ENCODE results near the gene CPED1.
"Not testable (repeated sequence)": the region's sequence is repeated elsewhere in the genome, so short reads cannot be mapped to it uniquely, and the experiment has no call there.

Gene CPED1

DNA sequence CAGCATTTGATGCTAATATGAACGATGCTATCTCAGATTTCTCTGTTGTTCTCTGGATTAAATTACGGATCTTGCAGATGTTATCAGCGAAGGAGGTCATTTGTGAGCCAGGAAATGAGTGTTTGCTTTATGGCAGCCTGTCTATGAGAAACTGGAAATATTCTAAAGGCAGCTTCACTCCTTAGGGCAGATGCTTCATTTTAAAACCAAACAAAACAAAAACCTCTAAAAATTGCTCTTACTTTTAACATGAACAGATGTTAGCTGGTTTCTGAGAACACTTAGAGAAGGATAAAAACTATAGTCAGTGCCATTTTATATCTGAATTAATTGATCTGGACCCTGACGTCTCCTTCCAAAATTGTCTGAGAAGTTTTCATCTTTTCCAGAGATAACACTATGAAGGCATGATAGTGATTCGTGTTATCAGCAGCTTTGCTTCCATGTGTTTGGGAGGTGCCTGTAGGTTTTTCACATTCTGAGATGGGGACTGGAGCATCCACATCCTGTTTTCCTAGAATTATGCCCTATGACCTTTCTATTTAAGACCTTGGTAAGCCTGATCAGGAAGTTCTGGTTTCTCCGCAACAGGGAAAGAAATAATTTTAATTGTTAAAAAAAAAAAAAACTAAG lies 53.1 kb downstream of the CPED1 start:
- DNase-seq (ENCODE audit: low spot score) = no peak

DNA sequence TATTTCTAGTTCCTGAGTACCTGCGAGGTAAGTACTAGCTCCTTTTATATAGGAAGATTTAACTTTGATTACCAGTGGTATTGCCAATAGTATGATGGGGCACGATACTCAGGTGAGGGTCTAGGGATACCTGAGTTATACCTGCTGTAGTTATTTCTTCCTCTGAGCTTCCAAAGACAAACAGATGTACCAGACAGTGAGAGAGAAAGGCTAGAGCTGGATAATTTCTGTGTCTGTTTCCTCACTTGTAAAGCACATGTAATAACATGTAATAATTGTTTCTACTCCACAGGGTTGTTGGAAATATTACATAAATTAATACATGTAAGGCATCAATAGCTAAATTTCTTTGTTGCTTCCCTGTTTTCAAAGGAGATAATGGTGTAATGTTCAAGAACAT lies 53.7 kb downstream of the CPED1 start:
- no peak for DNase-seq (ENCODE audit: low spot score)

DNA sequence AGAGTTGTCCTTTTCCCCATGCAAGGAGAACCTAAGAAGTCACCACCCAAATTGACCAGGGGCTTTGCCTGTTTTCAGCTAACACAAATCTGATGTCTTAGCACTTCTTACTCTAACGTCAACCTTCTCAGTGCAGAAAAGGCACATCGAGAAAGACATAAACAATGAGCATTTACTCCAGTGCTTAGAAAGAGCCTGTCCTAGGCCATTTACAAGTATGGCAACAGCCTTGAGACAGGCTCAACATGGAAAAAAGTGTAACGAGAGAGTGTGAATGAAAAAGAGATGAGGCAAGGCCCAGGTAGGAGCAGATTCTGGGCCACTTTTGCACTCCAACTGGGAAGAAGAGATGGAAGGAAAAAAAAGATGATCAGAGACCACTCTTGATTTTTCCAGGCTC lies 54.4 kb downstream of the CPED1 start:
- DNase-seq (ENCODE audit: low spot score) = no peak

DNA sequence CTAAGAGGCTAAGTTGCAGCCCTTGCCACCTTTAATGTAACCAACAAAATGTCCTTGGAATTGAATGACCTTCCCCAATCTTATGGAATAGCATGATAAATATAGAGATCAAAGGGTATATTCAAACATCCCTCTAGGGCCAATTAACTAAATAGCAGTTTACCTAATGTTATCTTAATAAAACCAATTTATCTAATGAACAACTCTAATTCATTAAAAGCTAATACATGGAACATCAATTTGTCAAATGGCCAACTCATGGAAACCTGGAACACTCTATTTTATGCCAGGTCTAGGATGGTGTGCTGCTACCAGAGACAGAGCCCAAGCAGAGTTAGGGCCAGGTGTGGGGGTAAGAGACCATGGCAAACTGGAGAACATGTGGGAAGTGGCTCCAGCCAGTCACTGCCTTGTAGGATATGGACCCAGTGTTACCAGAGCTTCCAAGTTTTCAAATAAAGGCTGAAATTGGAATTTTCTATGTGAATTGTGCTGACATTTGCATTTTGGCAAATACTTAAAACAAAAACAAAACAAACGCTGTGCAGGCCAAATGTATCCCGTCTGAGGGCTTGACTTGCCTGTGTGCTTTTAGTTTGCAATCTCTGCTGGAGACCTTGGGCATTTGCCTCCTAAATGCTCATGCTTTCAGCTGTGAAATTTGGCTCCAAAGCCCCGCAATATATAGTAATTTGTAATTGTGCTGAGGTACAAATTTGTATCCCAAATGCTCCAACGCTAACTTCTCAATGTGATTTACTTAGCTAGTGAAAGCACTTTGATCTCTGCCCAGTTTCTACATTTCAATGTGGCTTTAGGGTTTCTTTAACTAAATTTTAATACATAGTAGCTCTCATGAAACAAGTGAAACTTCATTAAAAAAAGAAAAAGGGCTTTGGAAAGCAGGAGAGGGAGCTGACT lies 55.1 kb downstream of the CPED1 start:
- DNase-seq (ENCODE audit: low spot score) = no peak

DNA sequence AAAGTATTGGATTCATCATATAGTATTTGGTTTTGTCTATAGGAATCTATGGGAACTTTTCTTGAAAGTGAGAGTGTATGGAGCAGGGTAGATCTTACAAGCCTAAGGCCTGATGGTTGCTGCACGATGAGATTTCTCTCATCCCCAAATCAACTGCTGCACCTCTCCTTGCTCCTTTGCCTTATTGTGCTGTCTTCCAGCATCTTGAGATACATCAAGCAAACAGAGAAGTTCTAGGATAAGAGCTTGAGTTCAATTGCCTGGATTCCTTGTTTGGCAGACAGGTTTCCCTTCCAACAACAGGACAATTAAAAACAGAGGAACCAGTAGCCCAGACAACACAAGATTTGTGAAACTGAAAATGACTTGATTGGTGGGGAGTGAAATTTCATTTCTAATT lies 56.6 kb downstream of the CPED1 start:
- DNase-seq (ENCODE audit: low spot score) = no peak

DNA sequence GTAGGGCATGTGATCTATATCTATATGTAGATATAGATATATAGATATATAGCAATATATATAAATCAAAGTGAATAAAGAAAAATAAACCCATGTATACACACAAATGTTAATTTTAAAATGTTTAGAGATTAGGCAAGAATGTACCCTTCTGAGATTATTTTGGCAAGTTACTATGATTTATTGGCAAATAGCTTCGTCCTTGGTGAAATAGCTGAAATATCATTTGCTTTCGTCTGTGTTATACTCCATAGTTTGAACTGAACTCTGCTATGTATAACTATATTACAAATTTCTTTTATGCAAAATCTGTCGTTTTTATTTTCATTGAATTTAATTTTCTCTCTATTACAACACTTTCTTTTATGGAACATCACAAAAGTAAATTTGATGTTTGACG lies 57.5 kb downstream of the CPED1 start:
- no peak for DNase-seq (ENCODE audit: low spot score)

DNA sequence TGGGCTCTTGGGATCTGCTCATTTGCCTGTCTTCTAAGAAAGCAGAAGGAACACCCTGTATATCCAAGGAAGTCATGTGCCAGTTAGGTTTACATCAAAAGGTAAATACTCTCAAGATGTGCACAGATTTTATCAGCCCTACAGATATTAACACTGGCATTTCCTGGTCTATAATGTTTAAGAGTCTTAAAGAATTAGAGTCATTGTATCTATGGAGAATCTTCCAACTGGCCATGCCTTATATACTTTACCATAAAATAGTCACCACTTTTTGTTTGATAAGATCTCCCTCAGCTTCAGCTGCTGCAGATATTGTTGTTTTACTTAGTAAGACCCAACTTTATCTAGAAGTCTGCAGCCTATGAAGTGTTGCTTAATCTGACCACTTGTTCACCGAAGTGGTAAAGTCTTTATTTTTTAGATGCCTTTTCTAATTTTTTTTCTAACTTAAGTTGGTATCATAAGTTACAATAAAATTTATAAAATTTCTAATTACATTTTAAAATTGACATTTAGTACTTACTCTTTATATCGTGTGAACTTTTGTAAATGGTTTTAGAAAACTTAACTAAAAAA lies 58.5 kb downstream of the CPED1 start:
- DNase-seq (ENCODE audit: low spot score) = no peak

DNA sequence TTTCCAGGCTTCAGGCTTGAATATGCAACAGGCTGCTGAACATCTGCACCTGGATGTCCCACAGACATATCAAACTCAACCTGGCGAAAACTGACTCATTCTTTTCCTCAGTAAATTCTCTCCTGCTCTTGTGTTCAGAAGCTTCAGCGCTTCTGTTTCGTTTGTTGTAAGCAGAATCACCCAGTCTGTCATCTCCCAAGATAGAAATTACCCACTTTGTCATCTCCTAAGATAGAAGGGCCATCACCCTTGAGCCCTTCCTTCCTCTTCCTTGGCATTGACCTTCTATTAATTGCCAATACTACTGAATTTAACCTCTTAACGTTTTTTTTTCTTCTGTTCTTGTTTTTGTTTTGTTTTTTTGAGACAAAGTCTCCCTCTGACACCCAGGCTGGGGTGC lies 59.7 kb downstream of the CPED1 start:
- DNase-seq (ENCODE audit: low spot score) = no peak

DNA sequence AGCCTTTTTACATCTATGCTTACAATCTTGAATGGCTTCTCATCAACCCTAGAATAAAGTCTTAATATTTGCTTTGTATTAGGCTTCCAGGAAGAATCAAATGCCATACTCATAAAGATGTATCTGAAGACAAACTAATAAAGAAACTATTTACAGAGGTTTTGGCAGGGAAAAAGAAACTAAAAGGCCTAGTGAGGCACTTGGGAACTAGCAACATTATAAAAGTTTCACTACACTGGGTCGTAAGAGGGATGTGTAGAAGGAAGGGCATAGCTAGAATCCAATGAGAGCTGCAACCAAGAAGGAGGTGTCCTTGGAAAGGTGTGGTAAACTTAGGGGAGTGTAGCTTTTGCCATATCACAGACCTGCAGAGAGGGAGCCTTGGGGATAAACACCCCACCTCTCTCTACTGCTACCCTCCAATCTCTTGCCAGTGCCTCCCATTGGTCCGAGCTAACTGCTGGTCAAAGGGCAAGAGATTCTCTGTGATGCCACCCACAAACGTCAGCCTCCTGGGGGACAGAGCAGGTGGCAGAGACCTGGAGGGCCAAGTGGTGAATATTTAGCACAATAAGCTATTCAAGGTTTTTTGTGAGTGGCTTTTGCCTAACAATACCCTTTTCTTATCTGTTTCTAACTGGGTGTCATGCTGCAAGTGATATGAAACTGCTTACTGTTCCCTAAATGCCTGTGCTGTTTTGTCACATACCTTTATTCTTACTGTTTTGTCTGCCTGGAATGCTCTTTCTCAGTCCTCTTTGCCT lies 60.7 kb downstream of the CPED1 start:
- DNase-seq (ENCODE audit: low spot score) = no peak

DNA sequence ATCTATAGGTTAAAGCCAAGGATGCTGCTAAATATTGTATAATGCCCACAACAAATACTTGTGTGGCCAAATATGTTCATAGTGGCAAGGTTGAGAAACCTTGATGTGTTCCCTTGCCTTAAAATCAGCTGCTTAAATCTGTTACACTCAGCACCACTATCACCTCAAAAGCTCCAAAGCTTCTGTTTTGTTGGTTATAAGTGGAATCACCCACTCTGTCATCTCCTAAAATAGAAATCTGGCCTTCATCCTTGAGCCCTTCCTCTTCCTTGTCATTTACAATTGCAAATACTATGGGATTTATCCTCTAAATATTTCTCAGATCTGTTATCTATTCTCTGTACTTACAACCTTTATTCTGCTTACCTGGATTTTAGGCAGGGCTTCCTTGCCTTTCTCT lies 61.4 kb downstream of the CPED1 start:
- DNase-seq (ENCODE audit: low spot score) = no peak

DNA sequence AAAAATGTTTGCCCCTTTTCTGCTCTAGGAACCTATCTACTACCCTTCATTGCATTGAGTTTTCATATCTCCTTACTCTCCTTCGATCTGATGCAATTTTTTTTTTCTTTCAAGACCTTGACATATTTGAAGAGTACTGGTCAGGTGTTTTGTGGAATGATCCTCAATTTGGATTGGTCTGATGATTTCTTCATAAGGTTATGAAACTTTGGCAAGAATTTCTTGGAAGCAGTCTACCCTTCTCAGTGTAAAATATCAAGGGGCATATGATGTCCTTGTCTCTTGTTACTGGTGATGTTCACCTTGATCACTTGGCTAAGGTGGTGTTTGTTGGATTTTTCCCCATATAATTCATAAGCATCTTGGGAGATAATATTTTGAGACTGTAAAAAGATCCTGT lies 64.7 kb downstream of the CPED1 start:
- DNase-seq (ENCODE audit: low spot score) = no peak

DNA sequence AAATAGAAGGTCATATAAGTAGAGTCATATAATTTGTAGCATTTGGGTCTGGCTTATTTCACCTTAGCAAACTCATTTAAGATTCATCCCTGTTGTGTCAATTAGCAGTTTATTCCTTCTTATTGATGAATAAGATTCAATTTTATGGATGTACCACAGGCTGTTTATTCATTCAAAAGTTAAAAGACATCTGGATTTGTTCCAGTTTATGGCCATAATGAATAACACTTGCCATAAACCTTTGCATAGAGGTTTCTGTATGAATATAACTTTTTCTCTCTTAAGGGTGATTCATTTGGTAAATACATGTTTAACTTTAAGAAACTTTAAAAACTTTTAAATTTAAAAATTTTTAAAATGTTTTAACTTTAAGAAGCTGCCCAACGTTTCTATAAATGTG lies 66.4 kb downstream of the CPED1 start:
- no peak for DNase-seq (ENCODE audit: low spot score)

DNA sequence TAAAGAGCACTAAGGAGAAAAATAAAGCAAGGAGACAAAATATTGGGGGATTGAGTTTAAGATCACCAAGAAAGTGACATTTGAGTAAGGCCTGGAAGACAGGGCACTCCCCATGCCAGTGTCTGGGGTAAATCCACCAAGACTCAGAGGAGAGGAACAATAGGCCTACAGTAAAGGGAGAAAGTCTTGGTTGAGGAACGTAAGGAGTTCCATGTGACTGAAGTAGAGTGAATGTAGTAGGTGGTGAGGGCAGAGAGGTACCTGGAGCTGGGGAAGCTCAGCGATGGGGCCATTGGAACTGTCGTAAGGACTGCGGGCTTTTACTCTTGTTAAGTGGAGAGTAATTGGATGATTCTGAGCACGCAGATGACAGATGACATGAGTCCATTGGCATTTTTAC lies 69.4 kb downstream of the CPED1 start:
- no peak for DNase-seq (ENCODE audit: low spot score)

DNA sequence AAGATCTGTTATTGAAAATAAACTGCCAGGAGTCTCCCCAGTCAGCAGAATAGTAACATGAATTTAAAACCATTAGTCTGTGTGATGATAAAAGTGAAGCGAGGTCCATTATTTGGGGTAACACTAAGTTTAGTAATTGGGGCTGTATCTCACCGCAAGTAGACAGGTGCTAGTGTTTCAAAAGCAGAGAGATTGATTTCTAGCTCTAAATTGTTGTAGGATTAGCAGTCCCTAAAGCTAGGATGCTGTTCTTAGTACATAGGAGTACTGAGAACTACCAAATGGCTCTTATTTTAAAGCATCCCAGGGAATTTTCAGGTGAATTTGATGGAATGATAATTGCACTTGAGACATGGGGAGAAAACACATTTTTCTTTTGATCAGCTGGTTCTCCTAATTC lies 70.5 kb downstream of the CPED1 start:
- DNase-seq (ENCODE audit: low spot score) = no peak

DNA sequence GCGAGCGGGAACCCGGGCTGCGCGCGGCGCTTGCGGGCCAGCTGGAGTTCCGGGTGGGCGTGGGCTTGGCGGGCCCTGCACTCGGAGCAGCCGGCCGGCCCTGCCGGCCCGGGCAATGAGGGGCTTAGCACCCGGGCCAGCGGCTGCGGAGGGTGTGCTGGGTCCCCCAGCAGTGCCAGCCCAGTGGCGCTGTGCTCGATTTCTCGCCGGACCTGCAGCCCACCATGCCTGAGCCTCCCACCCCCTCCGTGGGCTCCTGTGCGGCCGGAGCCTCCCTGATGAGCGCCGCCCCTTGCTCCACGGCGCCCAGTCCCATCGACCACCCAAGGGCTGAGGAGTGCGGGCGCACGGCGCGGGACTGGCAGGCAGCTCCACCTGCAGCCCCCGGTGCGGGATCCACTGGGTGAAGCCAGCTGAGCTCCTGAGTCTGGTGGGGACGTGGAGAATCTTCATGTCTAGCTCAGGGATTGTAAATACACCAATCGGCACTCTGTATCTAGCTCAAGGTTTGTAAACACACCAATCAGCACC lies 71.5 kb downstream of the CPED1 start:
- not testable (repeated sequence) for DNase-seq (ENCODE audit: low spot score)

DNA sequence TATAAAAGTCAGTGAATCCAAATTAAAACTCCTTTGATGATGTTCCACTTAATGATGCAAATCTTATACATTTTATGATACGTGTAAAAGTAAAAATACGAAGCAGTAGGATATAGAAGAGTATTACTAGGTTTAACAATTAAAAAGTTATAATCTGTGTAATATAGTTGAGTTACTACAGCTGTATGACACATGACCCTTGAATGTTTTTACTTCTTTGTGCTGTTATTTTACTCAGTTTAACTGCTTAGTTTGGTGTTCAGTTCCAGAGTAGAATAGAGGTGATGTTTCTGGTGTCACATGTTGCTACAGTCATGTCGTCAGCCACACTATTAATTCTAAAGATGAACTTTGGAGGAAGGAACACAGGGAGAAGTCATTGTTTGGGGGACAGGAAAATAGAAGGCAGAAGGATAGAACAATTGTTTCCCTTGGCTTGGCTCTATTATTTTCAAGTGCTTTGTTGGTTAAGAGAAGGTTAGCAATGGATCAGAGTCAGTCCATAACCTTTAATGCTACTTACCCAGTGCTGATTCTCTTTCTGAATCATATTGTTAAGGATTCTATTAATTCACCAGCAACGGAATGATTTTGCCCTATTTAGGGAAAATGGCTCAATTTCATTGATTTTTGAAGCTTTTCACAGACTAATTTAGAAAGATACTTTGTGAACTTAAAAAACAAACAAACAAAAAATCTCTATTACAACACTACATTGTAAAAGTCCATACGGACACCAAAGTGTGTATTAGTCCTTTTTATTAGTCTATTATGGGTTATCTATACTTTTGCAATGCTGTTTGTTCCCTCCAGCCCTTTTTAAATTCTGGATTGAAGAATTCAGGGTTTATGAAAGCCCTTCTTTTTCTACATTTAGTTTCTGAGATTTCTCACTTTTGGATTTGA lies 73.4 kb downstream of the CPED1 start:
- no peak for DNase-seq (ENCODE audit: low spot score)

DNA sequence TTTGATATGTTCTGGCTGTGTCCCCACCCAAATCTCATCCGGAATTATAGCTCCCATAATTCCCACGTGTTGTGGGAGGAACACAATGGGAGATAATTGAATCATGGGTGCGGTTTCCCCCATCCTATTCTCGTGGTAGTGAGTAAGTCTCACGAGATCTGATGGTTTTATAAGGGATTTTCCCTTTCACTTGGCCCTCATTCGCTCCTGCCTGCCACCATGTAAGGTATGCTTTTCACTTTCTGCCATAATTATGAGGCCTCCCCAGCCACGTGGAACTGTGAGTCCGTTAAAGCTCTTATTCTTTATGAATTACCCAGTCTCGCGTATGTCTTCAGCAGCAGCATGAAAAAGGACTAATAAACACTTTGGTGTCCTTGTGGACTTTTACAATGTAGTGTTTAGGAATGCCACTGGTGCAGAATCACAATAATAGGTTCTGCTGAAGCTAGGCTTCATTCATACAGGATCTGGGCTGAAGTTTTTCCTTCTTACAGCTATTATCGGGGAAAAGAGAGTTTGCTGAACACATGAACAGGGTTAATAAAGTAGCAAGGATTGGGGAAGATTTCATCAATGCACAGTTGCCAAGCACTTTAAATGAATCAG lies 74.3 kb downstream of the CPED1 start:
- no peak for DNase-seq (ENCODE audit: low spot score)

DNA sequence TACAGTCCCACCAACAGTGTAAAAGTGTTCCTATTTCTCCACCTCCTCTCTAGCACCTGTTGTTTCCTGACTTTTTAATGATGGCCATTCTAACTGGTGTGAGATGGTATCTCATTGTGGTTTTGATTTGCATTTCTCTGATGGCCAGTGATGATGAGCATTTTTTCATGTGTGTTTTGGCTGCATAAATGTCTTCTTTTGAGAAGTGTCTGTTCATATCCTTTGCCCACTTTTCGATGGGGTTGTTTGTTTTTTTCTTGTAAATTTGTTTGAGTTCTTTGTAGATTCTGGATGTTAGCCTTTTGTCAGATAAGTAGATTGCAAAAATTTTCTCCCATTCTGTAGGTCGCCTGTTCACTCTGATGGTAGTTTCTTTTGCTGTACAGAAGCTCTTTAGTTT lies 79.2 kb downstream of the CPED1 start:
- not testable (repeated sequence) for DNase-seq (ENCODE audit: low spot score)

DNA sequence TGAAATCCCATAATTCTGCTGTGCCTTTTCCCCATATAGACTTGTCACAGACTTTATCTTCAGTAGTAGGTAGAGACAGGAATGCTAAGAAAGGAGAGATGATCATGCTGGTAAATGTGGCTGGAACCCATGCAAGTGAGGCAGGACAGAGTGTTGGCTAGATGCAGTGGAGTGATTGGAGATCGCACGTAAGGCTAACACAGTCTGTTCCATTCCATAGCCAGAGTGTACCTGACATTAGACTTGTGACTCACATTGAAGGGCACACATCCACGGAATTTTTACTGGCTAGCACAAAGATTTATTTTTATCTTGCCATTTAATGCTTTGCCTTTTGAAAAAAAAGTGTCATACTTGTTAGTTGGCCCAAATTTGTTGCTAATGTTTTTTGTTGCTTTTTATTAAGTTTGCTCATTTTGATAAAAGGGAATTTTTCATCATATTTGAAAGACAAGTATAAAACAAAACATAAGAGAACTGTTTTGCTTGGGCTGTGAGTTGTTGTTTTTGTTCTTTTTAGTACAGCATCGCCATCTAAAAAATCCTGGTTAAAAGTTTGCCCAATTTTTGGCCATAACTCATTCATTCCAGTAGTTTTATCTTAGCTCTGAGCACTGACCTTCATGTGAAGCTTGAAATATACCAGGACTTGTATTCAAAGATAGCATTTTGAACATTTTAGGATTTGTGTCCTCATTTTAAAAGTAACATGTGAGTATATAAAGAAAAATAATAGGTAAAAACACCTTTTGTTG lies 81.0 kb downstream of the CPED1 start:
- DNase-seq (ENCODE audit: low spot score) = no peak

DNA sequence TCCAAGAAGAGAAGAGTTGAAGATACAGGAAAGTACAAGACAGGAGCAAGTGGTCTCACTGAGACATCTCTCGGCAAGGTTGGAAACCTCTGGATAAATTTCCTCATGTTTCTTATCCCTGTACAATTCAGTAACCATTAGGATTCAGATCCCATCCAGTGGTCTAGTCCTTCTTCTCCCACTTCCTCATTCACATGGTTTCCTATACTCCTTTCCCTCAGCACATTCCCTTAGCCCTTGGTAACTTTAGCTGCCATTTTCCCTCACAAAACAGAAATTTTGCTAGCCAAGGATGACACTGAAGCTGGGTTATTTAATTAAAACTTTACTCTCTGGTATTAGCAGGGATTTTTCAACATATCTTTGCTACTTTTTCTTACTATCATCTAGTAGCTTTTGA lies 82.6 kb downstream of the CPED1 start:
- no peak for DNase-seq (ENCODE audit: low spot score)
